ENCODE measurements around the gene LRRC25.

LRRC25 gene

GRCh38 chr19:18427743-18428113, 30.3 kb upstream of the LRRC25 start:
- no peak overlapping the region for H3K4me3 ChIP-seq (replicated peaks; ENCODE audit: low read depth, low read length)
- DNase-seq (ENCODE audit: extremely low read depth, low read depth), result no peak
- TF ChIP-seq, protein P1, sequence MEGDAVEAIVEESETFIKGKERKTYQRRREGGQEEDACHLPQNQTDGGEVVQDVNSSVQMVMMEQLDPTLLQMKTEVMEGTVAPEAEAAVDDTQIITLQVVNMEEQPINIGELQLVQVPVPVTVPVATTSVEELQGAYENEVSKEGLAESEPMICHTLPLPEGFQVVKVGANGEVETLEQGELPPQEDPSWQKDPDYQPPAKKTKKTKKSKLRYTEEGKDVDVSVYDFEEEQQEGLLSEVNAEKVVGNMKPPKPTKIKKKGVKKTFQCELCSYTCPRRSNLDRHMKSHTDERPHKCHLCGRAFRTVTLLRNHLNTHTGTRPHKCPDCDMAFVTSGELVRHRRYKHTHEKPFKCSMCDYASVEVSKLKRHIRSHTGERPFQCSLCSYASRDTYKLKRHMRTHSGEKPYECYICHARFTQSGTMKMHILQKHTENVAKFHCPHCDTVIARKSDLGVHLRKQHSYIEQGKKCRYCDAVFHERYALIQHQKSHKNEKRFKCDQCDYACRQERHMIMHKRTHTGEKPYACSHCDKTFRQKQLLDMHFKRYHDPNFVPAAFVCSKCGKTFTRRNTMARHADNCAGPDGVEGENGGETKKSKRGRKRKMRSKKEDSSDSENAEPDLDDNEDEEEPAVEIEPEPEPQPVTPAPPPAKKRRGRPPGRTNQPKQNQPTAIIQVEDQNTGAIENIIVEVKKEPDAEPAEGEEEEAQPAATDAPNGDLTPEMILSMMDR (IDR thresholded peaks at IDR 0.05; ENCODE audit: low read depth, low read length, missing control alignments), result no peak

DNA sequence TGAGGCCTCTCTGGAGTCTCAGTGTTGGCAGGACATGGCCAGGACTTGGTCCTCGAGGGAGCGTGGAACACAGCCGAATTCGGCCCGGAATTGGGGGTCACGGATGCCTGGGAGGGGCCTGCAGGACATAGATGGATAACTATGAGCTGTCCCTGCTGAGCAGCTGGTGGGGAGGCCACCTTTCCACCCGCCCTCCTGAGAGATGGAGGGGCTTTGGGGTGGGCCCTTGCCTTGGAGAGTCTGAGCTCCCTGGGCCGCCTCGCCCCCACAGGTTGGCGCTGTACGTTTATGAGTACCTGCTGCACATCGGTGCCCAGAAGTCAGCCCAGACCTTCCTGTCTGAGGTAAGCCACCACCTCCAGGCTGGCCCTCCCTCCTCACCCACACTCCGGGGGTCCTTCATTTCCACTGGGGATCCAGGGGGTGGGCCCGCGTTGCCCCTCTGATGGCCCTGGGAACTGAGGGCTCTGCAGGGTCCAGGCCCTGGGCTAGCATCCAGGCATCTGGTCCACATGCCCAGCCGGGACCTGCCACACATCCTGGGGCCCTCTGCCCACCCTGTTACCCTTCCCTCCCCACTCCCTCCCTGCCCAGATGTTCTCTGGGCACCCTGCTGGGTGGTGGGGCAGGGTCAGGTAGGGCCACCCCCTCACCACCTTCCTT, 29.8 kb upstream of the LRRC25 start:
- H3K4me3 ChIP-seq (replicated peaks; ENCODE audit: low read depth, low read length), result no peak overlapping the region
- no peak for DNase-seq (ENCODE audit: extremely low read depth, low read depth)
- TF ChIP-seq, protein P1 (IDR thresholded peaks at IDR 0.05; ENCODE audit: low read depth, low read length, missing control alignments), result no peak

- TF ChIP-seq, protein P1 (IDR thresholded peaks at IDR 0.05; ENCODE audit: low read depth, low read length, missing control alignments), result no peak
- no peak overlapping the region for H3K4me3 ChIP-seq (replicated peaks; ENCODE audit: low read depth, low read length)
- no peak for DNase-seq (ENCODE audit: extremely low read depth, low read depth)
Measured at GRCh38 chr19:18426416-18426767, 29.0 kb upstream of the LRRC25 start.

DNA sequence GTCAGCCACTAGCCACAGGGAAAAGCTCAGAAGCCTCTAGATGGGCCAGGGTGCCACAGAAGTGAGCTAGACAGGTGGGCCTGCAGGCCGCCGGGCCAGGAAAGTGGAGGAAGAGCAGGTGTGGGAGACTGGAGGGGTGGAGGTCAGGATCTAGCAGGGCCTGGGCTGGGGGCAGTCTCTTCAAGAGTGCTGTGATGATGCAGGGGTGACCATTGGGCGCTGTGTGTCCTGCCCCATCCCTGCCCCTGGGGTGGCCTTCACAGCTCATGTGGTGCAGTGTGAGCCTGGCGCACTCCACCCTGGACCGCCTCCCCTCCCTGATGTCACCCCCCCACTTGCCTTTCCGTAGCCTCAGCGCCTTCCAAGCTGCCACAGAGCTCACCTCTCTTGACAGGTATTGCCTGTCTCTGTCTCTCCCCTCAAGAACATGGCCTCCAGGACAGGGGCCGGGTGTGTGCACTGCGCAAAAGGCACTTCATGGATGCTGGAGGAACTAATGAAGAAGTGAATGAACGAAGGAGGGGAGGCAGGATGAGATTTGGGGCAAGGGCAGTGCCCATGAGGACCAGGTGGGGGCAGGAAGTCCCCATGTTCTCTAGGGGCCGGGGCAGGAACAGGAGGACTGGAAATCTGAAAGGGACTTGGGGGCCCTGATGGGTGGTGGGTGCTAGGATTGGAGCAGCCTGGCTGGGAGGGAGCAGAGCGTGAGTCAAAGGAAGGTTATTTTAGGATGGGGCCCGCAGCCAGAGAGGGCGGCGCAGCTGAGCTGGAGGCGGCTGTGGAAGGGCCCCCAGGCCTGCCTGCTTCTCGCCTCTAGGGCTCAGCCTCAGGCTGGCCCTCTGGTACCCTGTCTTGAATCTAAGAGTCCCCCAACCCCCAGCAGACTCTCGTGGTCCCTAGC, 28.3 kb upstream of the LRRC25 start:
- DNase-seq (ENCODE audit: extremely low read depth, low read depth), result no peak
- no peak overlapping the region for H3K4me3 ChIP-seq (replicated peaks; ENCODE audit: low read depth, low read length)
- TF ChIP-seq, protein P1 (IDR thresholded peaks at IDR 0.05; ENCODE audit: low read depth, low read length, missing control alignments), result no peak

DNA sequence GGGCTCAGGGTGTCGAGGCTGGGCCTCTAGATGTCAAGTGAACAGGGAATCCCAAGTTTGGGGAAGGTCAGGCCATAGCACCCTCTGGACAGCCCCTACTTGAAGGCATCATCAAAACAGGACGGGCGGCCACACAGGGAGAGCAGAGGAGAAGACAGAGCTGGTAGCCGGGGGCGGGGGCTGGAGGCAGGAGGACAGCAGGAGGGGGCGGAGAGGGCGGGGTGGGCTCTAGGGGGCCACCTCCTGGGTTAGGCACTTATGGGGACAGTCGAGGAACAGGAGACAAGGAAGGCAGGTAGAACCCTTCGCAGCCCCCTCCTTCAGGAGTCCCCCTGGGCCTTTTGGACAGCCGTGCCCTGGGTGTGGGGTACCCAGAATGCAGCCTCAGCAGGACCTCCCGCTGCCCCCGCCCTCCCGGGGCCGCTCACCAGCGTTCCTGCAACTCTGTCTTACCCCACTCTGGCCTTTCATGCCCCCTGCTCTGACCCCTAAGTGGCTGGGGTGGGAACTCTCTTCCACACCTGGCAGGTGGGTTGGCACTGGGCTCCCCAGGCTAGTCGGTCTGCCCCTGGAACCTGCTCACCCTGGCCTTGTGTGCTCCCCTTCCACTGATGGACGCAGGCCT, 27.6 kb upstream of the LRRC25 start:
- TF ChIP-seq, protein P1 (IDR thresholded peaks at IDR 0.05; ENCODE audit: low read depth, low read length, missing control alignments), result no peak
- DNase-seq (ENCODE audit: extremely low read depth, low read depth), result no peak
- no peak overlapping the region for H3K4me3 ChIP-seq (replicated peaks; ENCODE audit: low read depth, low read length)

- TF ChIP-seq, protein P1 (IDR thresholded peaks at IDR 0.05; ENCODE audit: low read depth, low read length, missing control alignments), result no peak
- H3K4me3 ChIP-seq (replicated peaks; ENCODE audit: low read depth, low read length), result no peak overlapping the region
- no peak for DNase-seq (ENCODE audit: extremely low read depth, low read depth)
Measured at GRCh38 chr19:18424122-18424889, 26.9 kb upstream of the LRRC25 start.
